ENCODE results near the gene GNPTG.
A peak's percentile ranks its signal among the peaks of the same experiment; 100 is the strongest.

GNPTG gene

GRCh38 chr16:1408171-1408837, 56.6 kb downstream of the GNPTG start:
- DNase-seq (ENCODE audit: low spot score): peak; percentile 94
- peak overlapping the region; percentile 65 for H3K4me3 Mint-ChIP-seq
- H3K27ac Mint-ChIP-seq: peak overlapping the region; percentile 7
- H3K9me3 Mint-ChIP-seq: no peaks in the 10 kb centered on the region
- no peaks in the 10 kb centered on the region for H3K27me3 Mint-ChIP-seq (ENCODE audit: low read depth)
- H3K4me1 Mint-ChIP-seq (ENCODE audit: low read depth): peaks cover 8% of the 10 kb centered on the region
- H3K36me3 Mint-ChIP-seq (ENCODE audit: low read depth): peaks cover 14% of the 10 kb centered on the region

DNA sequence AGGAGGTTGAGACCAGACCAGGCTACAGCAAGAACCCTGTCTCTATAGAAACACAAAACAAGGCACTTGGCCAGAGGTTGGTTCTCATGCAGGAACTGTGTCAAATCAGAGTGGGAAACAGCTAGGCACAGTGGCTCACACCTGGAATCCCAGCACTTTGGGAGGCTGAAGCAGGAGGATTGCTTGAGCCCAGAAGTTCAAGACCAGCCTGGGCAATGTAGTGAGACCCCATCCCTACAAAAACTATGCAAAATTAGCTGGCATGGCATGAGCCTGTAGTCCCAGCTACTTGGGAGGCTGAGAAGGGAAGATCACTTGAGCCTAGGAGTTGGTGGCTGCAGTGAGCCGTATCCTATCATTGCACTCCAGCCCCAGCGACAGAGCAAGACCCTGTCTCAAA, 61.1 kb downstream of the GNPTG start:
- Mint-ChIP-seq H3K27ac (no peak overlapping the region), H3K27me3 (ENCODE audit: low read depth) (no peaks in the 10 kb centered on the region), H3K4me3 (peak overlapping the region; percentile 29), H3K4me1 (ENCODE audit: low read depth) (peaks cover 12% of the 10 kb centered on the region), H3K9me3 (no peaks in the 10 kb centered on the region), H3K36me3 (ENCODE audit: low read depth) (peaks cover 8% of the 10 kb centered on the region)
- DNase-seq (ENCODE audit: low spot score): no peak

All from T-helper 2 cell treated with Interferon-gamma antibody and Interleukin-4, amounts not matched to agents 5 μg/mL and 100 μg/mL, for 36 hours (primary cell).